Left hindlimb (tissue), 1 donor: ENCODE results near the gene SAMD1.

Experiments
- DNase-seq: peaks from one replicate; pipeline ENCODE4 v3.0.0-alpha.2; 2018

The SAMD1 gene

GRCh38 chr19:14088634-14089411, 1.7 kb downstream of the SAMD1 start:
- no peak for DNase-seq

- DNase-seq = no peak
Observed at GRCh38 chr19:14086098-14086497, 4.5 kb downstream of the SAMD1 start.

- no peak for DNase-seq
Observed at GRCh38 chr19:14085309-14085995, 5.1 kb downstream of the SAMD1 start, which contains the start of gene C19orf67. Gene C19orf67, minus strand, starts transcription at chr19:14085783. Its CDS starts 156 bp downstream, at chr19:14085627.

- no peak for DNase-seq
Observed at GRCh38 chr19:14082675-14082960, 7.9 kb downstream of the SAMD1 start.

GRCh38 chr19:14081797-14082674, 8.5 kb downstream of the SAMD1 start:
- peak; percentile 54 for DNase-seq

- DNase-seq = peak; percentile 99
Observed at GRCh38 chr19:14080887-14081796, 9.4 kb downstream of the SAMD1 start.

GRCh38 chr19:14078411-14078810, 12.1 kb downstream of the SAMD1 start:
- no peak for DNase-seq

- DNase-seq = no peak
Observed at GRCh38 chr19:14073925-14074838, 16.4 kb downstream of the SAMD1 start.

GRCh38 chr19:14073261-14073924, 17.2 kb downstream of the SAMD1 start:
- DNase-seq = peak; percentile 81

GRCh38 chr19:14072535-14073260, 17.9 kb downstream of the SAMD1 start, which contains the start of gene MISP3:
Gene MISP3, plus strand, starts transcription at chr19:14072786. Its CDS starts 524 bp downstream, at chr19:14073310.
- no peak for DNase-seq

GRCh38 chr19:14070268-14071050, 20.1 kb downstream of the SAMD1 start:
- DNase-seq = no peak

- DNase-seq = no peak
Observed at GRCh38 chr19:14066134-14066533, 24.4 kb downstream of the SAMD1 start.

- no peak for DNase-seq
Observed at GRCh38 chr19:14063105-14063504, 27.4 kb downstream of the SAMD1 start.

- no peak for DNase-seq
Observed at GRCh38 chr19:14062558-14062855, 28.0 kb downstream of the SAMD1 start.

GRCh38 chr19:14061751-14062557, 28.6 kb downstream of the SAMD1 start, which contains the start of gene PALM3:
Gene PALM3, minus strand, starts transcription at chr19:14062076. Its CDS starts 96 bp downstream, at chr19:14061980.
- DNase-seq = no peak

- DNase-seq = no peak
Observed at GRCh38 chr19:14061081-14061749, 29.3 kb downstream of the SAMD1 start.

- DNase-seq = no peak
Observed at GRCh38 chr19:14059652-14060155, 30.8 kb downstream of the SAMD1 start.
